ENCODE data around the gene ETV3. TPM values are rescaled to one million over a fixed set of nuclear protein-coding genes. Genes with fewer than 3 reads are reported as not detected.

ETV3 gene
- total RNA-seq, 2 experiments from 2014 or later: 30.9 to 32.4 TPM

- Mint-ChIP-seq H3K27me3 (peaks cover 3% of the 10 kb centered on the region), H3K4me1 (ENCODE audit: low read depth) (peaks cover 5% of the 10 kb centered on the region), H3K4me3 (no peak overlapping the region), H3K9me3 (no peaks in the 10 kb centered on the region), H3K27ac (no peak overlapping the region), H3K36me3 (no peaks in the 10 kb centered on the region)
- intact Hi-C loops (cut with micrococcal nuclease): no loop called here
- POLR2A ChIA-PET: no interaction called here
- no peak for DNase-seq
- CTCF ChIA-PET: interaction anchor here (2.1 to 12.4 kb wide), 2 partner anchors 12 to 68 kb away, joined by 9 to 643 read pairs; no protein-coding TSS in a partner anchor
Measured at GRCh38 chr1:157086299-157086698, 51.9 kb downstream of the ETV3 start.

- no peak overlapping the region for H3K4me3 Mint-ChIP-seq
- no peaks in the 10 kb centered on the region for H3K9me3 Mint-ChIP-seq
- peaks cover 3% of the 10 kb centered on the region for H3K27me3 Mint-ChIP-seq
- DNase-seq: no peak
- H3K27ac Mint-ChIP-seq: no peak overlapping the region
- ChIA-PET CTCF (interaction anchor here (12.4 kb wide), 1 partner anchor 69 kb away, joined by 643 read pairs; no protein-coding TSS in a partner anchor), POLR2A (no interaction called here)
- intact Hi-C loops (cut with micrococcal nuclease): no loop called here
- H3K36me3 Mint-ChIP-seq: no peaks in the 10 kb centered on the region
- peaks cover 5% of the 10 kb centered on the region for H3K4me1 Mint-ChIP-seq (ENCODE audit: low read depth)
Measured at GRCh38 chr1:157085421-157085820, 52.8 kb downstream of the ETV3 start.

- Mint-ChIP-seq H3K4me1 (ENCODE audit: low read depth) (no peaks in the 10 kb centered on the region), H3K27ac (no peak overlapping the region), H3K9me3 (no peaks in the 10 kb centered on the region), H3K27me3 (no peaks in the 10 kb centered on the region), H3K36me3 (no peaks in the 10 kb centered on the region), H3K4me3 (no peak overlapping the region)
- DNase-seq: no peak
- CTCF ChIA-PET: interaction anchor here (12.4 kb wide), 1 partner anchor 69 kb away, joined by 643 read pairs; no protein-coding TSS in a partner anchor
- POLR2A ChIA-PET: no interaction called here
- intact Hi-C loops (cut with micrococcal nuclease): no loop called here
Measured at GRCh38 chr1:157084720-157085119, 53.5 kb downstream of the ETV3 start.

DNA sequence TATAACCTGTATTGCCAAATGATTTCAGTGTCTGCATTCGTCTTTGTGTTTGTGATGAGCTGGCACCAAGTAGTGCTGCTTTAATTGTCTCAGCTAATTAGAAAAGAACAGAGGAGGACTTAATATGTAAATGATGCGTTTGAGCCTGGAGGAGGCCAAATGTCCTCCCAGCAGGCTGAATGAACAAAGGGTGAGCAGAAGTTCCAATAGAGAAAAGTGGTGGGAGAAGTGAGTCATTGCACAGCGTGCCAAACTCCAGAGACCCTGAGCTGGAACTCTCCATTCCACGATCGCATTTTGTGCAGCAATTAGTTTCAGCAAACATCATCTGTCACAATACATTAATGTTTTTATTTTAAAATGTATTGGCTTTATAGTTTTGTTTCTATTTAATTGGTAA is 56.5 kb downstream of the ETV3 start:
- Mint-ChIP-seq H3K9me3 (no peaks in the 10 kb centered on the region), H3K4me3 (no peak overlapping the region), H3K36me3 (no peaks in the 10 kb centered on the region), H3K27me3 (peaks cover 4% of the 10 kb centered on the region), H3K27ac (no peak overlapping the region), H3K4me1 (ENCODE audit: low read depth) (no peaks in the 10 kb centered on the region)
- DNase-seq: no peak
- intact Hi-C loops (cut with micrococcal nuclease): no loop called here
- CTCF ChIA-PET: interaction anchor here (2.0 to 12.4 kb wide), 3 partner anchors 8 to 72 kb away, joined by 7 to 643 read pairs (median 15); no protein-coding TSS in a partner anchor
- POLR2A ChIA-PET: no interaction called here

DNA sequence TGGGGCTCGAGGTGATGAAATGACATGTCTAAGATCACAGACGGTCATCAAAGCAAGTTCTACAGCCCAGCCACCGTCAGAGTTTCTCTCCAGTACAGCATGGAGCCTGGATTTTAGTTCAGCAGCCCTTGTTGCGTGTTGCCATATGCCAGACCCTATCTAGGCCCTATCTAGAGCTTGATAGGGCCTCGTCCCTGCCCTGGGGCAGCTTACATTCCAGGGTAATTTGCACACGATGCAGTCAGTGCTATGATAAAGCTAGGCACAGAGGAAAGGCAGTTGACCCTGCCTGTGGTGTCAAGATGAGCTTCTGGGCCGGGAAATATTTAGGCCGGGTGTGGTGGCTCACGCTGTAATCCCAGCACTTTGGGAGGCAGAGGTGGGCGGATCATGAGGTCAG is 57.5 kb downstream of the ETV3 start:
- no peaks in the 10 kb centered on the region for H3K4me1 Mint-ChIP-seq (ENCODE audit: low read depth)
- intact Hi-C loops (cut with micrococcal nuclease): no loop called here
- no peaks in the 10 kb centered on the region for H3K9me3 Mint-ChIP-seq
- POLR2A ChIA-PET: no interaction called here
- no peak overlapping the region for H3K27ac Mint-ChIP-seq
- no peak for DNase-seq
- no peak overlapping the region for H3K4me3 Mint-ChIP-seq
- no peaks in the 10 kb centered on the region for H3K36me3 Mint-ChIP-seq
- CTCF ChIA-PET: interaction anchor here (2.6 to 12.4 kb wide), 2 partner anchors 9 to 73 kb away, joined by 15 to 643 read pairs; no protein-coding TSS in a partner anchor
- peaks cover 7% of the 10 kb centered on the region for H3K27me3 Mint-ChIP-seq

DNA sequence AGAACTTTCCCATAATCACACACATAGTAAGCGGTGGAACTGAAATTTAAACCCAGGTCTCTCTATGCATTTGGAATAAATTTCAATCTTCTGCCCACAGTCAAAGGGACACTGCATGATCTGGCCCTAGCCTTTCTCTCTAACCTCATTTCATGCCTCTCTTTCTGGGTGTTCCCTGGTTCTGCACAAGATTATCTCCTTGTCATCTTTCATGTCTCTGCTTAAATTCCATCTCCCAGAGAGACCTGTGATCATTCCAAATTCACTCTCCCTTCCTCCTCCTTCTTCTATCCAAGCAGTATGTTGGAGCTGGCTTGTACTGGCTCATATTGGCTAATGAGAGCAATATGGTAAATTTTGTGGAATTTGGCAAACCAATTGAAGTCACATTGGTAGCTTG is 60.8 kb downstream of the ETV3 start:
- Mint-ChIP-seq H3K4me1 (ENCODE audit: low read depth) (peaks cover 3% of the 10 kb centered on the region), H3K9me3 (no peaks in the 10 kb centered on the region), H3K36me3 (no peaks in the 10 kb centered on the region), H3K4me3 (no peak overlapping the region), H3K27me3 (peaks cover 21% of the 10 kb centered on the region), H3K27ac (no peak overlapping the region)
- DNase-seq: no peak
- intact Hi-C loops (cut with micrococcal nuclease): no loop called here
- POLR2A ChIA-PET: no interaction called here
- CTCF ChIA-PET: interaction anchor here (0.6 to 1.1 kb wide), 2 partner anchors 46 to 79 kb away, joined by 3 to 4 read pairs; no protein-coding TSS in a partner anchor

DNA sequence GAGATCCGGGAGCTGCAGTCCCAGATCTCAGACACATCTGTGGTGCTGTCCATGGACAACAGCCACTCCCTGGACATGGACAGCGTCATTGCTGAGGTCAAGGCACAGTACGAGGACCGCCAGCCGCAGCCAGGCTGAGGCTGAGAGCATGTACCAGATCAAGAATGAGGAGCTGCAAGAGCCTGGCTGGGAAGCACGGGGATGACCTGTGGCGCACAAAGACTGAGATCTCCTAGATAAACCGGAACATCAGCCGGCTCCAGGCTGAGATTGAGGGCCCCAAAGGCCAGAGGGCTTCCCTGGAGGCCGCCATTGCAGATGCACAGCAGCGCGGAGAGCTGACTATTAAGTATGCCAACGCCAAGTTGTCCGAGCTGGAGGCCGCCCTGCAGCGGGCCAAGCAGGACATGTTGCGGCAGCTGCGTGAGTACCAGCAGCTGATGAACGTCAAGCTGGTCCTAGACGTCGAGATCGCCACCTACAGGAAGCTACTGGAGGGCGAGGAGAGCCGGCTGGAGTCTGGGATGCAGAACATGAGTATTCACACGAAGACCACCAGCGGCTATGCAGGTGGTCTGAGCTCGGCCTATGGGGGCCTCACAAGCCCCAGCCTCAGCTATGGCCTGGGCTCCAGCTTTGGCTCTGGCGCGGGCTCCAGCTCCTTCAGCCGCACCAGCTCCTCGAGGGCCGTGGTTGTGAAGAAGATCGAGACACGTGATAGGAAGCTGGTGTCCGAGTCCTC is 64.1 kb downstream of the ETV3 start:
- H3K4me3 Mint-ChIP-seq: no peak overlapping the region
- intact Hi-C loops (cut with micrococcal nuclease): no loop called here
- ChIA-PET CTCF (interaction anchor here (0.9 to 2.8 kb wide), 16 partner anchors 8 to 384 kb away, joined by 3 to 11 read pairs (median 5); no protein-coding TSS in a partner anchor), POLR2A (interaction anchor here (0.9 kb wide), 1 partner anchor 133 kb away, joined by 3 read pairs; no protein-coding TSS in a partner anchor)
- DNase-seq: peak; percentile 54
- H3K4me1 Mint-ChIP-seq (ENCODE audit: low read depth): peaks cover 3% of the 10 kb centered on the region
- H3K27me3 Mint-ChIP-seq: peaks cover 23% of the 10 kb centered on the region
- H3K36me3 Mint-ChIP-seq: no peaks in the 10 kb centered on the region
- no peak overlapping the region for H3K27ac Mint-ChIP-seq
- H3K9me3 Mint-ChIP-seq: no peaks in the 10 kb centered on the region

Other genes starting within 250 kb of the ETV3 start
- gene PEAR1, start 244.7 kb downstream of the ETV3 start, total RNA-seq: not detected
- not detected for gene LRRC71, start 217.8 kb downstream of the ETV3 start, total RNA-seq
- 1 to 10 TPM; 1.3 to 1.8 TPM for gene ARHGEF11, start 92.7 kb downstream of the ETV3 start, total RNA-seq
- gene ETV3L, start 38.6 kb downstream of the ETV3 start, total RNA-seq: not detected